ENCODE data around the gene TMC1. TPM values are rescaled to one million over a fixed set of nuclear protein-coding genes. Genes with fewer than 3 reads are reported as not detected.

The TMC1 gene
- total and polyA plus RNA-seq, 2 of the 8 experiments (the other 6 are each of a cell fraction or from before 2014, with no cell fraction given): 0.95 to 0.98 TPM

DNA sequence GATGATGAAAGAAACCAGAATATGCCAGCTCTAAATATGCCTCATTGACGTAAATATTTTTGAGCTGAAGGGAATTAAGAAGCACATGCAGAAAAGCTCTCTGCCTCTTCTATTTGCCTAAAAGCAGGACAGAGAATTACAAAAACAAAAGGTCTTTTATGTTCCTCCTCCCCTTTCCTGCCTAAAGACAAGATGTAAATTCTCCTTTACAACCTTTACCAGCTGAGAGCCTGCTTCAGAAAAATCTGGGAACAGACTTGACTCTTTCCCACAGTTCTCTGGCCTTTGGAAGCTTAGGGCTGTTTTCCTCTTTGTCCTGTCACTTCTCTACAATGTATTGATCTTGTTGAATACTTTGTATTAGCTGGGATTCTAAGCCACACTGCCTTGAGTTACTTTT is 199.7 kb downstream of the TMC1 start:
- H3K18ac ChIP-seq (ENCODE audit: extremely low read depth, low read length): no peak overlapping the region
- no peak for FAIRE-seq
- no peak overlapping the region for H3K56ac ChIP-seq (replicated peaks; ENCODE audit: insufficient read length, low read depth, low read length)
- H2BK20ac ChIP-seq (ENCODE audit: low read length): no peak overlapping the region
- H3K79me1 ChIP-seq (ENCODE audit: low read depth, low read length): no peaks in the 10 kb centered on the region
- no peak overlapping the region for H2BK15ac ChIP-seq (ENCODE audit: low read length)
- no peaks in the 10 kb centered on the region for H3K79me2 ChIP-seq (ENCODE audit: control insufficient read depth in 1 of 2, insufficient read depth in 2 of 2, low read length in 2 of 2)
- no peak overlapping the region for H2AFZ ChIP-seq (ENCODE audit: low read length)
- 0 out of 2 replicates have a peak overlapping the region, but pooled peaks have one; percentile 40 for H2BK12ac ChIP-seq (ENCODE audit: low read depth, low read length)
- H4K20me1 ChIP-seq (replicated peaks in 1 of 2; ENCODE audit: control insufficient read depth in 1 of 2, insufficient read depth in 2 of 2, low read length in 2 of 2): no peaks in the 10 kb centered on the region
- no peaks in the 10 kb centered on the region for H3K27me3 ChIP-seq (replicated peaks in 1 of 4; ENCODE audit: control insufficient read depth in 3 of 4, extremely low read depth in 1 of 4, insufficient read depth in 3 of 4, low read length in 3 of 4)
- no peak overlapping the region for H3K4me3 ChIP-seq (ENCODE audit: extremely low read depth in 1 of 4, insufficient read depth in 2 of 4, low read depth in 3 of 4, low read length in 4 of 4)
- H2AK5ac ChIP-seq (ENCODE audit: low read depth, low read length): 0 out of 2 replicates have a peak overlapping the region, but pooled peaks have one; percentile 30
- no peak overlapping the region for H2BK120ac ChIP-seq (replicated peaks; ENCODE audit: low read depth, low read length)
- 0 out of 4 replicates have a peak overlapping the region, but pooled peaks of 1 of the 2 experiments have one; percentile 27 for H3K4me2 ChIP-seq (ENCODE audit: insufficient read depth in 1 of 2, low read depth in 2 of 2, low read length in 2 of 2)
- H3K14ac ChIP-seq (ENCODE audit: insufficient read length): no peak overlapping the region
- no peak overlapping the region for H4K8ac ChIP-seq (ENCODE audit: extremely low read depth, insufficient read depth, low read length)
- no peak overlapping the region for H3K9ac ChIP-seq (replicated peaks in 1 of 4; ENCODE audit: extremely low read depth in 1 of 4, low read depth in 3 of 4, low read length in 3 of 4)
- H3K9me3 ChIP-seq (ENCODE audit: insufficient read depth in 2 of 2, low read depth in 1 of 2, low read length in 1 of 2): peaks cover 2 to 9% of the 10 kb centered on the region in 2 experiments; a peak in 3 of 4 replicates
- H3K27ac ChIP-seq (ENCODE audit: low read depth, low read length): no peak overlapping the region
- CTCF ChIA-PET (ENCODE audit: partially characterized antibody): interaction anchor here (0.9 to 3.2 kb wide), 5 partner anchors 15 to 440 kb away, joined by 3 to 10 read pairs (median 3); no protein-coding TSS in a partner anchor
- H3K23ac ChIP-seq (ENCODE audit: insufficient read length): no peak overlapping the region
- no peak overlapping the region for H3K4ac ChIP-seq (replicated peaks; ENCODE audit: insufficient read length, low read depth, low read length)
- DNase-seq (ENCODE audit: low read depth in 1 of 2, low spot score in 2 of 2): no peak
- no peak overlapping the region for H4K5ac ChIP-seq (ENCODE audit: insufficient read length, low read depth, low read length)
- H4K91ac ChIP-seq (replicated peaks; ENCODE audit: insufficient read length, low read length): no peak overlapping the region
- 28% methylated on average over 1 of the region's 1 CpG; no CpG with 5 or more reads in 1 of the 2 experiments for WGBS, 2 experiments (ENCODE audit: extremely low coverage in 1 of 2, insufficient coverage in 1 of 2, insufficient read length in 1 of 2, insufficient replicate concordance in 2 of 2, low coverage in 1 of 2, low lambda C conversion rate in 2 of 2, missing lambda C conversion rate in 1 of 2)
- H3K23me2 ChIP-seq (ENCODE audit: low read depth, low read length): no peaks in the 10 kb centered on the region
- peaks cover 0 to 11% (median 3%) of the 10 kb centered on the region in 4 experiments; a peak in 3 of 7 replicates for H3K4me1 ChIP-seq (replicated peaks in 1 of 4; ENCODE audit: control insufficient read depth in 3 of 4, insufficient read depth in 4 of 4, low read length in 3 of 4)
- peak overlapping the region; percentile 66; the same call in 1 of the 2 replicates for H2BK5ac ChIP-seq (ENCODE audit: low read depth, low read length)
- peaks cover 0 to 5% (median 0%) of the 10 kb centered on the region in 4 experiments; a peak in 2 of 8 replicates for H3K36me3 ChIP-seq (ENCODE audit: control insufficient read depth in 2 of 4, insufficient read depth in 4 of 4, low read length in 3 of 4)
- POLR2A ChIA-PET (ENCODE audit: partially characterized antibody): interaction anchor here (1.3 kb wide), 1 partner anchor 356 kb away, joined by 4 read pairs; the partner anchor contains the start of gene ZFAND5
- TF ChIP-seq CBX8 (IDR thresholded peaks at IDR 0.05; ENCODE audit: borderline replicate concordance, low read depth, low read length) (no peak), CBX5 (IDR thresholded peaks at IDR 0.05; ENCODE audit: low read depth, low read length) (no peak), POU5F1 (IDR thresholded peaks at IDR 0.05; ENCODE audit: low read depth, low read length) (no peak), FOSL1 (IDR thresholded peaks at IDR 0.05; ENCODE audit: insufficient read depth, low read depth, low read length) (no peak), HDAC6 (IDR thresholded peaks at IDR 0.05; ENCODE audit: low read depth, low read length) (no peak), EGR1 (IDR thresholded peaks at IDR 0.05; ENCODE audit: borderline replicate concordance, low read depth, low read length) (no peak), SIN3A (conservative IDR thresholded peaks at IDR 0.05 in 1 of 2, IDR thresholded peaks at IDR 0.05 in 1 of 2; ENCODE audit: low read depth in 1 of 2, low read length in 2 of 2) (no peak), SIRT6 (IDR thresholded peaks at IDR 0.05; ENCODE audit: low read length) (no peak), RXRA (IDR thresholded peaks at IDR 0.05; ENCODE audit: insufficient read depth, low read depth, low read length) (no peak), SP1 (IDR thresholded peaks at IDR 0.05; ENCODE audit: low read depth, low read length) (no peak), ASH2L (IDR thresholded peaks at IDR 0.05; ENCODE audit: low read length) (no peak), BRCA1 (IDR thresholded peaks at IDR 0.05; ENCODE audit: low read depth, low read length) (no peak), TBP (IDR thresholded peaks at IDR 0.05; ENCODE audit: low read depth, low read length) (no peak)
- TF ChIP-seq, protein P1, sequence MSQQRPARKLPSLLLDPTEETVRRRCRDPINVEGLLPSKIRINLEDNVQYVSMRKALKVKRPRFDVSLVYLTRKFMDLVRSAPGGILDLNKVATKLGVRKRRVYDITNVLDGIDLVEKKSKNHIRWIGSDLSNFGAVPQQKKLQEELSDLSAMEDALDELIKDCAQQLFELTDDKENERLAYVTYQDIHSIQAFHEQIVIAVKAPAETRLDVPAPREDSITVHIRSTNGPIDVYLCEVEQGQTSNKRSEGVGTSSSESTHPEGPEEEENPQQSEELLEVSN (IDR thresholded peaks at IDR 0.05): no peak

Data from H1 (cell line).